Left lung (tissue), 10 donors: ENCODE measurements around the gene GADD45G. TPM values are rescaled to one million over a fixed set of nuclear protein-coding genes. Genes with fewer than 3 reads are reported as not detected.

ENCODE experiments used
- ATAC-seq: fragments of 200-7000 bp; cut with Tn5 transposase; one replicate; pipeline ENCODE4 v1.9.1; 2020; ENCODE audit warnings: moderate library complexity
- DNase-seq, 4 donors: peaks; one replicate each; pipeline ENCODE4 v3.0.0-alpha.2; 2013 to 2020
- H3K27ac ChIP-seq, 2 donors: fragments of 200-600 bp; sonication (generic) in 1 of 2; one replicate each; pipeline versions ENCODE4 v1.5.0 to v1.8.0; 2020 to 2021
- H3K27me3 ChIP-seq, 2 donors: fragments of 200-600 bp; sonication (generic) in 1 of 2; one replicate each; pipeline versions ENCODE4 v1.5.0 to v1.8.0; 2020 to 2021
- H3K36me3 ChIP-seq, 2 donors: fragments of 200-600 bp; sonication (generic) in 1 of 2; one replicate each; pipeline versions ENCODE4 v1.5.0 to v1.8.0; 2020 to 2021
- H3K4me1 ChIP-seq, 2 donors: fragments of 200-600 bp; one replicate each; pipeline ENCODE4 v1.8.0; 2021
- H3K4me3 ChIP-seq, 2 donors: fragments of 200-600 bp; sonication (generic) in 1 of 2; one replicate each; pipeline versions ENCODE4 v1.5.0 to v1.8.0; 2020 to 2021; ENCODE audit warnings: mild to moderate bottlenecking in 1 of 2
- H3K9me3 ChIP-seq, 2 donors: fragments of 200-600 bp; sonication (generic) in 1 of 2; one replicate each; pipeline versions ENCODE4 v1.5.0 to v1.8.0; 2020 to 2021
- intact Hi-C, 2 donors: fragments of 100-400 bp; cut with DNase I; formaldehyde crosslinking; loops; one replicate each; pipeline versions ENCODE4 v1.11.2 to v1.14.2; 2022
- polyA plus RNA-seq, 6 donors: library from polyadenylated mRNA; unstranded; fragments of 120-200 nt; gene quantifications; one replicate each; pipeline ENCODE4 v1.2.1, GENCODE V29; 2013; ENCODE audit not compliant: insufficient read length in 6 of 6
- total RNA-seq, 2 donors: library from RNA; stranded (reverse); fragmentation: NEBNext Ultra II Directional; extraction: Animal tissue kit (Norgen Biotek cat#: 25700); gene quantifications; one replicate each; pipeline ENCODE4 v1.2.1, GENCODE V29; 2021
- TF ChIP-seq, protein P1 (sequence below), 2 donors: fragments of 200-600 bp; sonication (generic) in 1 of 2; IDR thresholded peaks; one replicate each; pipeline versions ENCODE4 v1.5.0 to v1.8.0; 2021; ENCODE audit warnings: antibody characterized with exemption in 2 of 2
- donor health status: DM: no; HTN: yes; CAD: no.
- donor health status: DM: no; HTN: no; CAD: no.

Gene GADD45G
- total and polyA plus RNA-seq, 8 donors = 3.9 to 12.6 (median 4.9) TPM

DNA sequence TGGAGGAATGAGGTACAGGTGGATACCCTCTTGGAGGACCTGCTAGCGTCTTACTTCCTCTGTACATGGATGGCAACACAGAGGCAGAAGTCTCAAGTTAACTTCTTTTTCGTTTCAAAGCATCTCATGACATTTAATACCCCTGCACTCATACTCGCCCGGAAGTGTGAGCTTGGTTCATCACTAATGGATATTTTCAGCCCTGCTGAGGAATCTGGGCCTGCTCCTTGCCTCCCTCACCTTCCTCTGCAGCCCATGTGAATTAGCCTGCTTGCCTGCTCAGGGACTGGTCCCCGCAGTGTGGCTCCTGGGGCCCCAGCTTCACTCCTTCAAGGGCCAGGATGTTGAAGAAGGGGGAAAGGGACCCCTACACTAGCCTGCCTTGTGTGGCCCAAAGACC is 34.1 kb downstream of the GADD45G start:
- Histone ChIP-seq H3K4me1 (peaks cover 18 to 23% of the 10 kb centered on the region in 2 donors), H3K27ac (peak overlapping the region in 1 of 2 donors; percentile 59), H3K9me3 (no peaks in the 10 kb centered on the region), H3K36me3 (no peaks in the 10 kb centered on the region), H3K27me3 (no peaks in the 10 kb centered on the region), H3K4me3 (no peak overlapping the region)
- DNase-seq (no peak), ATAC-seq (no peak)
- intact Hi-C loops = no loop called here
- TF ChIP-seq, protein P1, sequence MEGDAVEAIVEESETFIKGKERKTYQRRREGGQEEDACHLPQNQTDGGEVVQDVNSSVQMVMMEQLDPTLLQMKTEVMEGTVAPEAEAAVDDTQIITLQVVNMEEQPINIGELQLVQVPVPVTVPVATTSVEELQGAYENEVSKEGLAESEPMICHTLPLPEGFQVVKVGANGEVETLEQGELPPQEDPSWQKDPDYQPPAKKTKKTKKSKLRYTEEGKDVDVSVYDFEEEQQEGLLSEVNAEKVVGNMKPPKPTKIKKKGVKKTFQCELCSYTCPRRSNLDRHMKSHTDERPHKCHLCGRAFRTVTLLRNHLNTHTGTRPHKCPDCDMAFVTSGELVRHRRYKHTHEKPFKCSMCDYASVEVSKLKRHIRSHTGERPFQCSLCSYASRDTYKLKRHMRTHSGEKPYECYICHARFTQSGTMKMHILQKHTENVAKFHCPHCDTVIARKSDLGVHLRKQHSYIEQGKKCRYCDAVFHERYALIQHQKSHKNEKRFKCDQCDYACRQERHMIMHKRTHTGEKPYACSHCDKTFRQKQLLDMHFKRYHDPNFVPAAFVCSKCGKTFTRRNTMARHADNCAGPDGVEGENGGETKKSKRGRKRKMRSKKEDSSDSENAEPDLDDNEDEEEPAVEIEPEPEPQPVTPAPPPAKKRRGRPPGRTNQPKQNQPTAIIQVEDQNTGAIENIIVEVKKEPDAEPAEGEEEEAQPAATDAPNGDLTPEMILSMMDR (IDR thresholded peaks at IDR 0.05) = no peak

DNA sequence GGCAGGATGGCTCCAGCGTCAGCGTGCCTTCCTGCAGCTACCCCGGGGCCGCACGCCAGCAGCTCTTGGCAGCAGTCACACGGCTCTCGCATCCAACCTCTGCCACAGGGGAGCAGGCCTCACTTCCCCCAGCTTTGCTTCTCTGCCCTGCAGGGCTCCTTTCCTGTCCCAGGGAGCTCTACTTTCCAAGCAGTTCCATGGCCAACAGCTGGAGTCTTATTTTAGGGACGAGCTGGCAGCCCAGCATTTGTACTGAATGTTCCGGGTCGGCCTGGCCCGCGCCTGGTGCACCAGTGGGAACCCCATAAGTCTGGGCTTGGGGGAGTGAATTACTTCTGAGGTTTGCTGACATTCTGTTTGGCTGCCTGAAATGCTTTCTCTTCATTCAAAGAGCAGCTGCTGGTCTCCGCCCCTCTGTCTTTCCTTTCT is 34.6 kb downstream of the GADD45G start:
- intact Hi-C loops = no loop called here
- Histone ChIP-seq H3K4me3 (no peak overlapping the region), H3K27me3 (no peaks in the 10 kb centered on the region), H3K9me3 (no peaks in the 10 kb centered on the region), H3K4me1 (peaks cover 18 to 23% of the 10 kb centered on the region in 2 donors), H3K27ac (peak overlapping the region; percentile 33 to 59), H3K36me3 (no peaks in the 10 kb centered on the region)
- ATAC-seq (no peak), DNase-seq (no peak)
- TF ChIP-seq, protein P1 (IDR thresholded peaks at IDR 0.05) = no peak

DNA sequence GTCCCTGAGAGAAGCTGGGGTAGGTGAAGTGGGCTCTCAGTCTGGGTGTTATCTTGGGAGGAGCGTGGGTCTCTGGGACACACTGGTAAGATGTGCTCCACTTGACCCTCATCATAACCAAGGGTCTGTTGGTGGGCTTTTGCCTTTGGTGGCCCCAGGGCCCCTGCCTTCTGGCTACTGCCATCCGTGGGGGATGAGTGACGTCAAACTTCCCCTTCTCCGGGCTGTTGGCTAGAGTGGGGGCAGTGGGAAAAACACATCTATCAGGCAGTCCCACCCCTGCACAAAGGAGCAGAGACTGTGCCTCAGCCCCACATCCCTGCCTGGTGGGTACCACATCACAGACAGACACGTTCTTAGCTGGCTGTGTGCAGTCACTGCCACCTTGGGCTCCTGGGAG is 35.1 kb downstream of the GADD45G start:
- no peaks in the 10 kb centered on the region for H3K9me3 ChIP-seq
- no peaks in the 10 kb centered on the region for H3K27me3 ChIP-seq
- no peak overlapping the region for H3K4me3 ChIP-seq
- H3K27ac ChIP-seq = peak overlapping the region; percentile 33 to 59
- DNase-seq = no peak
- TF ChIP-seq, protein P1 (IDR thresholded peaks at IDR 0.05) = no peak
- intact Hi-C loops = no loop called here
- H3K36me3 ChIP-seq = no peaks in the 10 kb centered on the region
- no peak for ATAC-seq
- peaks cover 18 to 23% of the 10 kb centered on the region in 2 donors for H3K4me1 ChIP-seq

DNA sequence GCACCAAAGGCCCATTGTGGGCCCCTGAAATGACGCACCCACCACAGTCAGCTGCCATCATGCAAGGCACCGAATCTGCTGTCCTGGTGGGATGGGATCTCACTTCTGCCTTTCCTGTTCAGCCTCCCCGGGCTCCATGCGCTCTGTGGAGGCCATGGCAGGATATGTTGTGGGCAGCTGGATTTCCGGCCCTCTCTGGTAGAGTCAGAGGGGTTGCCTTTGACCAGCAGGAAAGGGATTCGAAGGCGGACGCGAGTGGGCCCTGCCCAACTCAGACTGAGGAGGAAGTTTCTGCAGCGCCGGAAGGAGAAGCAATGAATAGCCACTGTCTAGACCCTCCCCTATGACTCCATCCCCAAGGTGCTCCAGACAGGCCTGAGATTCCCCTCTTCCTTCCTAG is 35.5 kb downstream of the GADD45G start:
- TF ChIP-seq, protein P1 (IDR thresholded peaks at IDR 0.05) = no peak

DNA sequence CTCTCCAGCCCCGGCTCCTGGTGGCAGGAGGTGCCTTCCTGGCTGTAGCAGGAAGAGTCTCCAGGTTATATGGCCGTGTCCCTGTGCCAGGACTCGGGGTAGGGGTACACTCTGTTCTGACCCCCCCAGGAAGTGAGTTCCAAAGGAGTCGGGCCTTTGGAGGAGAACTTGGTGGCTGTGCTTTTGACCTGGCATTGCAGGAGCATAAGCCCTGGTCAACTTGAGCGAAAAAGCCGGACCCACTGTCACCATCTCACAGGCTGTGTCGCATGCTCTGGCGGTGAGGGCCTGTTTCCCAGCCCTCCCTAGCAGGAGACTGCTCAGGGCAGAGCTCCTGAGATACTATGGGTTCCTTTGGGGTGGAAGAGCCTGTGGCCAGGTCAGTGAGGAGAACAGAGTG is 36.0 kb downstream of the GADD45G start:
- ATAC-seq (no peak), DNase-seq (no peak)
- intact Hi-C loops = no loop called here
- peak overlapping the region in 1 of 2 donors; percentile 59 for H3K27ac ChIP-seq
- H3K4me3 ChIP-seq = no peak overlapping the region
- TF ChIP-seq, protein P1 (IDR thresholded peaks at IDR 0.05) = no peak
- peaks cover 13 to 23% of the 10 kb centered on the region in 2 donors for H3K4me1 ChIP-seq
- H3K27me3 ChIP-seq = no peaks in the 10 kb centered on the region
- no peaks in the 10 kb centered on the region for H3K9me3 ChIP-seq
- no peaks in the 10 kb centered on the region for H3K36me3 ChIP-seq

More for the DNA sequence above, 35.5 kb downstream of the GADD45G start:
- Histone ChIP-seq H3K9me3 (no peaks in the 10 kb centered on the region), H3K4me3 (no peak overlapping the region), H3K27me3 (no peaks in the 10 kb centered on the region), H3K27ac (peak overlapping the region; percentile 26 to 59), H3K4me1 (peaks cover 15 to 23% of the 10 kb centered on the region in 2 donors), H3K36me3 (no peaks in the 10 kb centered on the region)
- DNase-seq (peak in 1 of 4 donors; percentile 48), ATAC-seq (peak; percentile 38)
- intact Hi-C loops = no loop called here
